ENCODE data around the gene PRKCZ.

Gene PRKCZ

DNA sequence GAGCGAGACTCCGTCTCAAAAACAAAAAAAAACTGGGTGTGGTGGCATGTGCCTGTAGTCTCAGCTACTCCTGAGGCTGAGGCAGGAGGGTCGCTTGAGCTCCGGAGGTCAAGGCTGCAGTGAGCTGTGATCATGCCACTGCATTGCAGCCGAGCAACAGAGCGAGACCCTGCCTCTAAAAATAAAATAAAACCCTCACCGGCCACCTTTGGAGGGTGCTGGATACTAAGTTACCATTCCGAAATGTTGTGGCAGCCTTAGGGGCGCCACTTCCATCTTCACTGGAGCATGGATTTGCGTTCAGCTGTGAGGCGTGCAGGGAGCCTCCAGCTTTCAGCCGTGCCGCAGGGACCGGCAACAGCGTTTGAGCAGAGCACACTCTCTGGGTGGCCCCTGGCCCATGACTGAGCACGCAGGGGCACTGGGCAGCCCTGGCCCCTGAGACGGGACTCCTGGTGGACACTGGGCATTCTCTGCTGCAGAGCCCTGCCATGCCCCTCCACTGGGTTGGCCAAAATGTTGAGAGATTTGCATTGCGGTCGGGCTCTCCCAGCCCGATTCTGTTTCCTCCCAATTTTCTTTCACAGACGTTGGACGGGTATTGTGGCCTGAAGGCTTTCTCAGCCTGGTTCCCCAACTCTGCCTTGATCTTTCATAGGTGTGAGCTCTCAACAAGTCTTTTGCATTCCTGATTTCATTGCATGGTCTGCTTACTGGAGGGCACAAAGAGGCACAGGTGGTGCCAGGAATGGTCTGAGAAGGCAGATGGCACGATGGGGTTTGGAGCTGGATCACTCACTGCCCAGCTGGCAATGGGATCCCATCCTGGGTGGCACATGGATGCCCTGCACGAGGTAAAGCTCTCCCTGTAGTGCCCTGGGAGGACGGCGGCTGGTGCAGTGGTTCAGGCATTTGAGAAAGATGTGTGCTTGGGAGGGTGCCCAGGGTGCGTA is 40.8 kb upstream of the PRKCZ start:
- H3K4me3 ChIP-seq (replicated peaks; ENCODE audit: low read depth, low read length), result no peak overlapping the region
- TF ChIP-seq, protein P1, sequence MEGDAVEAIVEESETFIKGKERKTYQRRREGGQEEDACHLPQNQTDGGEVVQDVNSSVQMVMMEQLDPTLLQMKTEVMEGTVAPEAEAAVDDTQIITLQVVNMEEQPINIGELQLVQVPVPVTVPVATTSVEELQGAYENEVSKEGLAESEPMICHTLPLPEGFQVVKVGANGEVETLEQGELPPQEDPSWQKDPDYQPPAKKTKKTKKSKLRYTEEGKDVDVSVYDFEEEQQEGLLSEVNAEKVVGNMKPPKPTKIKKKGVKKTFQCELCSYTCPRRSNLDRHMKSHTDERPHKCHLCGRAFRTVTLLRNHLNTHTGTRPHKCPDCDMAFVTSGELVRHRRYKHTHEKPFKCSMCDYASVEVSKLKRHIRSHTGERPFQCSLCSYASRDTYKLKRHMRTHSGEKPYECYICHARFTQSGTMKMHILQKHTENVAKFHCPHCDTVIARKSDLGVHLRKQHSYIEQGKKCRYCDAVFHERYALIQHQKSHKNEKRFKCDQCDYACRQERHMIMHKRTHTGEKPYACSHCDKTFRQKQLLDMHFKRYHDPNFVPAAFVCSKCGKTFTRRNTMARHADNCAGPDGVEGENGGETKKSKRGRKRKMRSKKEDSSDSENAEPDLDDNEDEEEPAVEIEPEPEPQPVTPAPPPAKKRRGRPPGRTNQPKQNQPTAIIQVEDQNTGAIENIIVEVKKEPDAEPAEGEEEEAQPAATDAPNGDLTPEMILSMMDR (IDR thresholded peaks at IDR 0.05; ENCODE audit: low read depth, low read length, missing control alignments), result no peak
- no peak for DNase-seq (ENCODE audit: extremely low read depth, low read depth)

DNA sequence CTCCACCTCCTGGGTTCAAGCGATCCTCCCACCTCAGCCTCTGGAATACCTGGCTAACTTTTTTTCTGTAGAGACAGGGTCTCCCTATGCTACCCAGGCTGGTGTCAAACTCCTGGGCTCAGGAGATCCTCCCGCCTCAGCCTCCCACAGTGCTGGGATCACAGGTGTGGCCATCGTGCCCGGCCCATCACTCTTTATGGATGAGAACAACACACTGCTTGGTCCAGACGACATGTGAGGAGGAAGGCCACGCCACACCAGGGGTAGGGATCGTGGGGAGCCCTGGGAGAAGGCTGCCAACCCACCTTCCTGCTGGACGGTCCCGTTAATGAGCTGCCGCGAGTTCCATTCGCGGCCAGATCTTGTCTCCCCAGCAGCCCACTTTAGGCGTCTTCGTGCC is 36.0 kb upstream of the PRKCZ start:
- no peak overlapping the region for H3K4me3 ChIP-seq (replicated peaks; ENCODE audit: low read depth, low read length)
- TF ChIP-seq, protein P1 (IDR thresholded peaks at IDR 0.05; ENCODE audit: low read depth, low read length, missing control alignments), result no peak
- no peak for DNase-seq (ENCODE audit: extremely low read depth, low read depth)

DNA sequence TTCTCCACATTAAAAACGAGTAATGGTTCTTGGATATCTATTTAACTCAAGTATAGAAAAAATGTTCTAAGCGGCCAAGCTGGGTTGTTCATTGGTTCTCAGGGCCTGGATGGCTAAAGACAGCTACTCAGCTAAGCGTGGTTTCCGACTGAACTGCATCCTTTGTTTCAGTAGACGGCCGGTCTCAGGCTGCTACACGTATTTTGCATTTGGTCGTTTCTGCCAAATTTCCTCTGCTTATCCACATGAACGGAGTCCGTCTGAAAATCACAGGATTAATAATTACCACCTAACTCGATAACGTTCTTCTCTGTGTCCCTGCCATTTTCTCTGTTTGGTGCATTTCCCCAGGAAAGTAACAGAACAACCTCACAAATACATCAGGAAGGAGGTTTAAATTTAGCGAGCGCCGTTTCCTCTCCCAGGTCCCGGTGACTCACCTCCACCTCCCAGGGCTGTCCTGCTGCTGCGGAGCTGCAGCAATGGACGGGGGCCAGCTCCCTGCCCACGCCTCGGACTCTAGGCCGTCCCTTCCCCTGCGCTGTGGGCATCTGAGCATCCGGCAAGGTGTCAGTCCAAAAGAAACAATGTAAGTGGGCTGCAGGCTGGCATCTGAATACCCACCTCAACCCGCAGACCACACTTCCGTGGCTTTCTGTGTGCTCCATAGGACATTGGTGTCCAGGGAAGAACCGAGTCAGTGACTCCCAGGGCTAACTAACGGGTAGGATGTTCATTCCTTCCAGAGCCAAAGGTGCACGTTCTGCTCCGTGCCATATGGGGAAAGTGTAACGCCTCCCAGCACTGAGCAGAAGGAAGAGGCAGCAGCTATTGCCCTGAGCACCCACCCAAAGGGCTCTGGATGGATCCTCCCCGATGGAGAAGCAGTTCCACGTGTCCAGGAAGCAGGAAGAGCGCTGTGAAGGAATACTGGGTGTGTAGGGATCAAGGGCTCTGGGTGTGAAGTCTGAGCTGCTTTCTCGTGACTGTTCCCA is 35.2 kb upstream of the PRKCZ start:
- no peak for DNase-seq (ENCODE audit: extremely low read depth, low read depth)
- H3K4me3 ChIP-seq (replicated peaks; ENCODE audit: low read depth, low read length), result no peak overlapping the region
- TF ChIP-seq, protein P1 (IDR thresholded peaks at IDR 0.05; ENCODE audit: low read depth, low read length, missing control alignments), result no peak

DNA sequence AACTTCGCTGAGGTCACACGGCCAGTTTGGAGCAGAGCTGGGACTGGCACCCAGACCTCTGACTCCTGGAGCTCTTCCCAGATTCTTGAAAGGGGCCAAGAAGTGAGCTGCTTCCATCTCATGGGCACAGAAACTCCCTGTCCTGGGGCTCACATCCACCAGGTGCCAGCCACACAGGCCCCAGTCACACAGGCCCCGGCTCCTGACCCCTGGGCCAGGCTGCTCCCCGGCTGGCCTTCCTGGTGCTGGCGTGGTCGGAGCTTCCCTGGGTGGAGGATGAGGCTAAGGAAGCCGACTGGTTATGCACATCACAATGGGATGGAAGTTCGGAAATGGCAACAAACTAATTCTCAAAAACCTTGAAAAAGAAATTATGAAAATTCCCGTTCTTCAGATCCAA is 34.1 kb upstream of the PRKCZ start:
- DNase-seq (ENCODE audit: extremely low read depth, low read depth), result no peak
- TF ChIP-seq, protein P1 (IDR thresholded peaks at IDR 0.05; ENCODE audit: low read depth, low read length, missing control alignments), result no peak
- H3K4me3 ChIP-seq (replicated peaks; ENCODE audit: low read depth, low read length), result no peak overlapping the region

DNA sequence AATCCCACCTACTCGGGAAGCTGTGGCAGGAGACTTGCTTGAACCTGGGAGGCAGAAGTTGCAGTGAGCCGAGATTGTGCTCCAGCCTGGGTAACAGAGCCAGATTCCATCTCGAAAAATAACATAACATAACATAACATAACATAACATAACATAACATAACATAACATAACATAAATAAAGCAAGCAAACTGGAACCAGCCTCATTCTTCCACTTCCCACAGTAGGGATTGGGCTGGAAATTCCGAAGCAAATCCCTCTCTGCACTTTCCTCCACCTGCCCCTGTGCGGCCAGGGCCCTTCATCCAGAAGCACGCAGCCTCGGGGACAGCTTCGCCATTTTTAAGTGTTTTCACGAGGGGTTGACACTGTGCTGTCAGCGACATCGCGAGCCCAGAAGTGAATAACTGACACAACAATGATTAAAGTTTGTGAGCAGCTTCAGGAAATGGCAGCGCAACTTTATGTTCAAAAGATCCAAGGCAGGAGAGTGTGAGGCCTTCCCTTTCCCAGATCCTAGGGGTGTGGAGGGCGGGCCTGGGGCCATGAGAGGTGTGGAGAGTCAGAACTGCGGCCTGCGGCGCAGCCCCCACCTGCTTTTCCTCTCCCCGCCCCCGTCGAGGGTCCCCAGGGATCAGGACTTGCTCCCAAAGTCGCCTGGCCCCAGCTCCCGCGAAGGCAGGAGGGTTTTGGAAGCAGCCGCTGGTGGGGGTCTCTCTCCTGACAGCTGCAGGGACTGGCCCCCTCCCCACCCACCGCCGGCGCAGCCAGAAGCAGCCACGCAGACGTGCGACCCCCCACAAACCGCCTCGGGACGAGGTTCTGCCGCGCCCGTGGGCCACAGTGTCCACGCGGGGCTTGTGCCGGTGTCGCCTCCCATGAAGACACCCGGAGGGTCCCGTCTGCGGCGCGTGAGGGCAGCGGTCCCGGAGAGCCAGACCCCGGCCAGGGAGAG is 31.7 kb upstream of the PRKCZ start:
- no peak overlapping the region for H3K4me3 ChIP-seq (replicated peaks; ENCODE audit: low read depth, low read length)
- DNase-seq (ENCODE audit: extremely low read depth, low read depth), result no peak
- TF ChIP-seq, protein P1 (IDR thresholded peaks at IDR 0.05; ENCODE audit: low read depth, low read length, missing control alignments), result no peak

DNA sequence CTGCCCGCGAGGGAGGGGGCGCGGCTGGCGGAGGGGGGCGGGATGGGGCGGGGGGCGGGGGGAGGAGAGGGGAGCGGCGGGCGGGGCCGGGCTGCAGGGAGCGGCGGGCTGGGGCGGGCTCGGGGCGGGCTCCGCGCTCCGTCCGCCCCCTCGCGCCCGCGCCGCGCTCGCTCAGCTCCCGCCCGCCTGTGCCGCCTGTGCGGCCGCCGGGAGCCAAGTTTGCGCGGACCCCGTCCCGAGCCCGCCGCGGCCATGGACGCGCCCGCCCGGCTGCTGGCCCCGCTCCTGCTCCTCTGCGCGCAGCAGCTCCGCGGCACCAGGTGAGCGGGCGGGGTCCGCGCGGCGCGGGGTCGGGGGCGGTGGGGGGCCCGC is 31.1 kb upstream of the PRKCZ start, which contains the start of gene GABRD:
TSS of gene GABRD (plus strand) at position 174 of the 372 bp plus-strand sequence. CDS start at position 253, 79 bp downstream.
- no peak within 1 kb of the TSS for H3K4me3 ChIP-seq (replicated peaks; ENCODE audit: low read depth, low read length)
- DNase-seq (ENCODE audit: extremely low read depth, low read depth), result no peak
- TF ChIP-seq, protein P1 (IDR thresholded peaks at IDR 0.05; ENCODE audit: low read depth, low read length, missing control alignments), result no peak
